Measurements from ENCODE around the gene ARVCF. TPM values are rescaled to one million over a fixed set of nuclear protein-coding genes. Genes with fewer than 3 reads are reported as not detected.

ARVCF gene
- total RNA-seq, 1 experiment from 2014 or later: 15.6 TPM

GRCh38 chr22:20017622-20017958 is 967 bp upstream of the ARVCF start:
- Histone ChIP-seq H3K9me3 (ENCODE audit: insufficient read depth, low read depth) (no peaks in the 10 kb centered on the region), H3K27ac (no peak overlapping the region), H3K4me3 (no peak overlapping the region), H2AFZ (no peak overlapping the region), H3F3A (ENCODE audit: insufficient read depth, low read depth) (no peaks in the 10 kb centered on the region), H3K4me2 (peak overlapping the region; percentile 79; the same call in 1 of the 2 replicates), H3K27me3 (ENCODE audit: insufficient read depth, low read depth) (no peaks in the 10 kb centered on the region), H3K36me3 (ENCODE audit: low read depth) (no peaks in the 10 kb centered on the region), H3K79me2 (ENCODE audit: low read depth) (peaks cover 16% of the 10 kb centered on the region; the same call in 1 of the 2 replicates), H3K4me1 (replicated peaks; ENCODE audit: insufficient read depth) (peaks cover 9% of the 10 kb centered on the region; the same call in 1 of the 2 replicates), H4K20me1 (ENCODE audit: insufficient read depth) (no peaks in the 10 kb centered on the region), H3K9me2 (ENCODE audit: insufficient read depth) (no peaks in the 10 kb centered on the region)
- intact Hi-C loops (cut with micrococcal nuclease; ENCODE audit: unreplicated experiment): no loop called here
- DNase-seq: no peak
- POLR2A ChIA-PET (ENCODE audit: unreplicated experiment): no interaction called here
- no TSS peak for BruUV-seq (replicated peaks)
- CTCF ChIA-PET: no interaction called here
- no peak for TF ChIP-seq EZH2 (IDR thresholded peaks at IDR 0.05; ENCODE audit: low read depth)
- no peak for TF ChIP-seq CTCF (conservative IDR thresholded peaks at IDR 0.05)

GRCh38 chr22:20015971-20016733 is 471 bp downstream of the ARVCF start:
- no peaks in the 10 kb centered on the region for H3K9me2 ChIP-seq (ENCODE audit: insufficient read depth)
- ChIA-PET POLR2A (ENCODE audit: unreplicated experiment) (no interaction called here), CTCF (no interaction called here)
- H2AFZ ChIP-seq: peak overlapping the region; percentile 74; the same call in 1 of the 2 replicates
- peak overlapping the region; percentile 79 for H3K4me2 ChIP-seq
- BruUV-seq (replicated peaks): no TSS peak
- DNase-seq: no peak
- no peaks in the 10 kb centered on the region for H3K4me1 ChIP-seq (replicated peaks; ENCODE audit: insufficient read depth)
- no peaks in the 10 kb centered on the region for H4K20me1 ChIP-seq (ENCODE audit: insufficient read depth)
- intact Hi-C loops (cut with micrococcal nuclease; ENCODE audit: unreplicated experiment): no loop called here
- no peak for TF ChIP-seq EZH2 (IDR thresholded peaks at IDR 0.05; ENCODE audit: low read depth)
- TF ChIP-seq CTCF (conservative IDR thresholded peaks at IDR 0.05): no peak
- H3K36me3 ChIP-seq (ENCODE audit: low read depth): no peaks in the 10 kb centered on the region
- no peak overlapping the region for H3K27ac ChIP-seq
- peaks cover 1% of the 10 kb centered on the region; the same call in 1 of the 2 replicates for H3K79me2 ChIP-seq (ENCODE audit: low read depth)
- peak overlapping the region; percentile 69; the same call in 1 of the 2 replicates for H3K4me3 ChIP-seq
- H3K9me3 ChIP-seq (ENCODE audit: insufficient read depth, low read depth): no peaks in the 10 kb centered on the region
- H3F3A ChIP-seq (ENCODE audit: insufficient read depth, low read depth): no peaks in the 10 kb centered on the region
- H3K27me3 ChIP-seq (ENCODE audit: insufficient read depth, low read depth): no peaks in the 10 kb centered on the region

GRCh38 chr22:20015187-20015625 is 1.4 kb downstream of the ARVCF start:
- Histone ChIP-seq H3K79me2 (ENCODE audit: low read depth) (no peaks in the 10 kb centered on the region), H3K9me2 (ENCODE audit: insufficient read depth) (no peaks in the 10 kb centered on the region), H3F3A (ENCODE audit: insufficient read depth, low read depth) (no peaks in the 10 kb centered on the region), H3K4me2 (no peak overlapping the region), H3K27ac (no peak overlapping the region), H3K36me3 (ENCODE audit: low read depth) (no peaks in the 10 kb centered on the region), H3K9me3 (ENCODE audit: insufficient read depth, low read depth) (no peaks in the 10 kb centered on the region), H3K4me3 (no peak overlapping the region), H4K20me1 (ENCODE audit: insufficient read depth) (no peaks in the 10 kb centered on the region), H2AFZ (no peak overlapping the region), H3K4me1 (replicated peaks; ENCODE audit: insufficient read depth) (no peaks in the 10 kb centered on the region), H3K27me3 (ENCODE audit: insufficient read depth, low read depth) (no peaks in the 10 kb centered on the region)
- ChIA-PET CTCF (no interaction called here), POLR2A (ENCODE audit: unreplicated experiment) (no interaction called here)
- no TSS peak for BruUV-seq (replicated peaks)
- TF ChIP-seq CTCF (conservative IDR thresholded peaks at IDR 0.05): no peak
- no peak for TF ChIP-seq EZH2 (IDR thresholded peaks at IDR 0.05; ENCODE audit: low read depth)
- no peak for DNase-seq
- intact Hi-C loops (cut with micrococcal nuclease; ENCODE audit: unreplicated experiment): no loop called here
